Uterus (tissue), 4 donors: ENCODE measurements around the gene FAM240A. TPM values are rescaled to one million over a fixed set of nuclear protein-coding genes. Genes with fewer than 3 reads are reported as not detected.

Experiments
- DNase-seq, 2 donors: peaks; one replicate each; pipeline ENCODE4 v3.0.0-alpha.2; 2019 to 2020
- H3K27ac ChIP-seq, 2 donors: fragments of 200-600 bp; sonication (generic); 1 replicate in 1 of 2; 2 replicates in 1 of 2; pipeline ENCODE4 v1.5.1; 2016 to 2018
- H3K27me3 ChIP-seq, 2 donors: fragments of 200-600 bp; sonication (generic); one replicate each; pipeline ENCODE4 v1.5.1; 2018 to 2019; ENCODE audit warnings: control low read depth in 1 of 2
- H3K36me3 ChIP-seq, 2 donors: fragments of 200-600 bp; sonication (generic); one replicate each; pipeline ENCODE4 v1.5.1; 2019; ENCODE audit warnings: control low read depth in 1 of 2
- H3K4me1 ChIP-seq, 2 donors: fragments of 200-600 bp; sonication (generic); one replicate each; pipeline ENCODE4 v1.5.1; 2018 to 2019; ENCODE audit warnings: control low read depth in 1 of 2
- H3K4me3 ChIP-seq, 2 donors: fragments of 200-600 bp; sonication (generic); 1 replicate in 1 of 2; 2 replicates in 1 of 2; pipeline ENCODE4 v1.5.1; 2018 to 2019; ENCODE audit warnings: mild to moderate bottlenecking in 1 of 2
- H3K9me3 ChIP-seq, 2 donors: fragments of 200-600 bp; sonication (generic); one replicate each; pipeline ENCODE4 v1.5.1; 2019; ENCODE audit warnings: control low read depth in 1 of 2
- POLR2A ChIP-seq, 2 donors: fragments of 450-650 bp; IDR thresholded peaks; one replicate each; pipeline ENCODE4 v1.6.1; 2016; ENCODE audit warnings: antibody characterized with exemption in 2 of 2, mild to moderate bottlenecking in 1 of 2, moderate library complexity in 1 of 2
- intact Hi-C: fragments of 100-400 bp; cut with DNase I; formaldehyde crosslinking; loops from one replicate; pipeline ENCODE4 v1.15.1; 2023; ENCODE audit warnings: low total_unique reads
- total RNA-seq, 4 donors: library from RNA; depleted of rRNA in 3 of 4; stranded (reverse); fragments of >200 nt in 3 of 4; gene quantifications; one replicate each; pipeline versions ENCODE4 v1.1.0 to v1.2.4, GENCODE V29; 2014 to 2023
- TF ChIP-seq, protein P1 (sequence below), 4 experiments: fragments of 200-600 bp in 2 of 4; fragments of 450-650 bp in 2 of 4; sonication (generic) in 2 of 4; IDR thresholded peaks; one replicate each; pipeline ENCODE4 v1.5.1; 2016 to 2019; ENCODE audit warnings: antibody characterized with exemption in 4 of 4, mild to moderate bottlenecking in 2 of 4, moderate library complexity in 1 of 4
- donor health status: DM: yes; HTN: yes; CAD: no.

Gene FAM240A
- total RNA-seq, 4 donors from 2014 or later, result not detected

- H3K27me3 ChIP-seq, result no peaks in the 10 kb centered on the region
- no peak overlapping the region for H3K27ac ChIP-seq
- DNase-seq, result peak in 1 of 2 donors; percentile 5
- TF ChIP-seq, protein P1, sequence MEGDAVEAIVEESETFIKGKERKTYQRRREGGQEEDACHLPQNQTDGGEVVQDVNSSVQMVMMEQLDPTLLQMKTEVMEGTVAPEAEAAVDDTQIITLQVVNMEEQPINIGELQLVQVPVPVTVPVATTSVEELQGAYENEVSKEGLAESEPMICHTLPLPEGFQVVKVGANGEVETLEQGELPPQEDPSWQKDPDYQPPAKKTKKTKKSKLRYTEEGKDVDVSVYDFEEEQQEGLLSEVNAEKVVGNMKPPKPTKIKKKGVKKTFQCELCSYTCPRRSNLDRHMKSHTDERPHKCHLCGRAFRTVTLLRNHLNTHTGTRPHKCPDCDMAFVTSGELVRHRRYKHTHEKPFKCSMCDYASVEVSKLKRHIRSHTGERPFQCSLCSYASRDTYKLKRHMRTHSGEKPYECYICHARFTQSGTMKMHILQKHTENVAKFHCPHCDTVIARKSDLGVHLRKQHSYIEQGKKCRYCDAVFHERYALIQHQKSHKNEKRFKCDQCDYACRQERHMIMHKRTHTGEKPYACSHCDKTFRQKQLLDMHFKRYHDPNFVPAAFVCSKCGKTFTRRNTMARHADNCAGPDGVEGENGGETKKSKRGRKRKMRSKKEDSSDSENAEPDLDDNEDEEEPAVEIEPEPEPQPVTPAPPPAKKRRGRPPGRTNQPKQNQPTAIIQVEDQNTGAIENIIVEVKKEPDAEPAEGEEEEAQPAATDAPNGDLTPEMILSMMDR (IDR thresholded peaks at IDR 0.05), result no peak
- no peak for TF ChIP-seq POLR2A (IDR thresholded peaks at IDR 0.05)
- no peak overlapping the region for H3K4me3 ChIP-seq
- H3K9me3 ChIP-seq, result no peaks in the 10 kb centered on the region
- H3K4me1 ChIP-seq, result no peaks in the 10 kb centered on the region
- intact Hi-C loops, result no loop called here
- no peaks in the 10 kb centered on the region for H3K36me3 ChIP-seq
Measured at GRCh38 chr3:46664188-46664970, 52.1 kb downstream of the FAM240A start.

DNA sequence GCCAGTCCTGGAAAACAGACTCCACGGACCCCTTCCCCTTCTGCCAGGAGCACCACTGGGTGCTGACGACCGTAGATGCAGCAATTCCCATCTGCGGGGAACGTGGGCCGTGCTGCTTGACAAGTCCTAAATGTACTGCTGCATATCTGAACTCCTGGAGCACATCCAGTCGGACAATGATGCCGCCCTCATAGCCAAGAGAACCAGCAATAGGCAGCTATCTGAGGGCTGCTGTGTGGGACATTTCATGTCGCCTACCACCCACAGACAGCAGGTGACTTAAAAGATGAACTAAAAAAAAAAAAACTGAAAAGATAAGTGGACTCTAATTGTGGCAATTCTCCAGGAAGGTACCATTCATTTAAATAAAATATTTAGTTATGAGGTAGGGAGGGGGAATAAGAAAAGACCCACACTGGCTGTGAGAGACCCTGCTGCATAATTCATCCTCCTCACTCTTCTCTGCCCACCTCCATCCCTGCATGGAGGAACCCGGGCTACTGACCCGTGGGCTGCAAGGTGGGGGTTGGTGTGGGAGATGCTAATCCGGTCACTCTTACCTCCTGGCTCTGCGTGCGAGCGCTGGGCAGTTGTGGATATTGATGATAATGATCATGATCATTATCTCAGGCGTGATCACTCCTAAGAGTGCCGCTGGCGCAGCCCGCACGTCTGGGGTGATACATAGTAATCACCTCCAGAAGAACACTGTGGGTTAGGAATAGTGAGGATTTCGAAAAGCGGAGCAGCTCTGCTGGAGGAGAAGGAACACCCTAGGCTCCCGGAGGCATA, 52.8 kb downstream of the FAM240A start:
- H3K4me3 ChIP-seq, result no peak overlapping the region
- no peak for DNase-seq
- no peaks in the 10 kb centered on the region for H3K36me3 ChIP-seq
- no peak overlapping the region for H3K27ac ChIP-seq
- H3K4me1 ChIP-seq, result no peaks in the 10 kb centered on the region
- no peaks in the 10 kb centered on the region for H3K9me3 ChIP-seq
- intact Hi-C loops, result no loop called here
- H3K27me3 ChIP-seq, result no peaks in the 10 kb centered on the region
- no peak for TF ChIP-seq POLR2A (IDR thresholded peaks at IDR 0.05)
- TF ChIP-seq, protein P1 (IDR thresholded peaks at IDR 0.05), result no peak

DNA sequence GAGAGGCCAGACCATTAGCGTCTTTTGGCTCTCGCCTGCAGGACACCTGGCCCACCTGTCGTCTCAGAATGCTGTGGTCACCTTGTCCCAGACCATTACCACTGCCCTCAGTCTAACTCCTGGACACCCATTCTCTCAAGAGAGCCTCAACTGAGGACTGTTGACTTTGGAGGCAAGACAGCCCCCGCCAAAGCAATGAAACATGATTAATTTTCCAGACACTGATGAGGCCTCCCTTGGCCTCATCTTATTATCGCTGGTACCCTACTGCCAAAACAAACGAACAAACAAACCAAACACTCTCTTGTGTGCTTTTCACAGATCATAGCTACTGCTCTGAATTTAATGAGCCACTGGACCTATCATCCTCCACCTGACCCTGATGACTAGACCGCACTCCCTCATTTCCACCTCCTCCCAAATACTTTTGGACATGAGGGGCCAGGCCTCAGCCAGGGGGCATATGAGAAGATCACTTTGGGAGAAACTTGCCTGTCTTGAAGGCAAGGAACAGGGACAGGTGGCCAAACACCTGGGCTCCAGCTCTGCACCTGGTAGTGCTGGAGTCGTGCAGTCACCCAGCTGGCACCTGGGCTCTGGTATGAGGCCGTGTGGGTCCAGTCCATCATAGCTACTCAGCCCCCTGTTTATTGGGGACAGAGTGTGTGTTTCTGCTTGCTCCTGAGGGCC, 53.6 kb downstream of the FAM240A start:
- intact Hi-C loops, result no loop called here
- Histone ChIP-seq H3K27ac (no peak overlapping the region), H3K4me3 (no peak overlapping the region), H3K9me3 (no peaks in the 10 kb centered on the region), H3K36me3 (no peaks in the 10 kb centered on the region), H3K4me1 (no peaks in the 10 kb centered on the region), H3K27me3 (no peaks in the 10 kb centered on the region)
- DNase-seq, result no peak
- no peak for TF ChIP-seq POLR2A (IDR thresholded peaks at IDR 0.05)
- TF ChIP-seq, protein P1 (IDR thresholded peaks at IDR 0.05), result no peak

DNA sequence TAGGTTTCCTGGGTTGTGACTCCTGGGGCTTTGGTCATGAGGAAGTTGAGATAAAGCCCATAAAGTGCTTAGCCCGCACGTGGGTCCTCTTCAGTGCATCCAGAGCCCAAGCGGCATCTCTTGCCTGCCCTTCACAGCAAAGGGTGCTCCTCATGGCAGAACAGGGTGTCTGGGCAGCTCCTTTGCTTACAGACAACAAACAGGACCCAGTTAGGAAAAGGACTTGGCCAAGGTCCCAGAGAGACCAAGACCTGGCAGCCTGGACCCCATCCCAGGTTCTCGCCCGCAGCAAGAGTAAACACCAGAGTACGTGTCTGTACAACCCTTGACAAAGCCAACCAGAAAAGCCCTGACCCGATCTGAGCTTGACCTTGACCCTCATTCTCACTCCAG, 54.1 kb downstream of the FAM240A start:
- DNase-seq, result peak in 1 of 2 donors; percentile 7
- no peak overlapping the region for H3K4me3 ChIP-seq
- no peaks in the 10 kb centered on the region for H3K36me3 ChIP-seq
- no peaks in the 10 kb centered on the region for H3K27me3 ChIP-seq
- no peaks in the 10 kb centered on the region for H3K9me3 ChIP-seq
- intact Hi-C loops, result no loop called here
- TF ChIP-seq, protein P1 (IDR thresholded peaks at IDR 0.05), result no peak
- H3K27ac ChIP-seq, result no peak overlapping the region
- H3K4me1 ChIP-seq, result no peaks in the 10 kb centered on the region
